Fibroblast of villous mesenchyme (primary cell): ENCODE data around the gene VSIR. TPM values are rescaled to one million over a fixed set of nuclear protein-coding genes. Genes with fewer than 3 reads are reported as not detected.
A peak's percentile ranks its signal among the peaks of the same experiment; 100 is the strongest.

Source experiments
- DNase-seq: peaks from one replicate; pipeline ENCODE4 v3.0.0-alpha.2; 2010; ENCODE audit warnings: low read depth
- H3K4me3 ChIP-seq: 2 replicates; pipeline ENCODE4 v1.5.1; 2011; ENCODE audit warnings: low read depth, mild to moderate bottlenecking, low read length
- CTCF ChIP-seq: IDR thresholded peaks from 2 replicates; pipeline ENCODE4 v1.5.1; 2012; ENCODE audit warnings: low read depth, mild to moderate bottlenecking, low read length; ENCODE audit not compliant: insufficient read depth
- total RNA-seq: library from RNA; depleted of rRNA; stranded (reverse); fragments of >200 nt; gene quantifications from 2 replicates; pipeline ENCODE4 v1.2.3, GENCODE V29; 2012

VSIR gene
- total RNA-seq, 1 donor: 57.4 TPM

GRCh38 chr10:71713135-71714030 lies 59.9 kb downstream of the VSIR start:
- no peak overlapping the region for H3K4me3 ChIP-seq
- peak; percentile 41 for TF ChIP-seq CTCF
- peak; percentile 78 for DNase-seq

GRCh38 chr10:71712572-71713134 lies 60.7 kb downstream of the VSIR start:
- no peak overlapping the region for H3K4me3 ChIP-seq
- no peak for DNase-seq
- TF ChIP-seq CTCF: no peak

GRCh38 chr10:71712170-71712569 lies 61.1 kb downstream of the VSIR start:
- DNase-seq: no peak
- TF ChIP-seq CTCF: no peak
- no peak overlapping the region for H3K4me3 ChIP-seq

GRCh38 chr10:71711052-71711623 lies 62.2 kb downstream of the VSIR start:
- TF ChIP-seq CTCF: no peak

GRCh38 chr10:71710519-71710918 lies 62.8 kb downstream of the VSIR start:
- no peak overlapping the region for H3K4me3 ChIP-seq
- DNase-seq: no peak
- TF ChIP-seq CTCF: no peak

More at GRCh38 chr10:71711052-71711623, 62.2 kb downstream of the VSIR start:
- no peak for DNase-seq
- H3K4me3 ChIP-seq: no peak overlapping the region

- no peak for TF ChIP-seq CTCF
- no peak overlapping the region for H3K4me3 ChIP-seq
- no peak for DNase-seq
These were observed 64.1 kb downstream of the VSIR start for GRCh38 chr10:71708897-71709882.
